PC-3 (cell line): ENCODE data around the gene TMC2.

Experiments used
- CTCF ChIP-seq: fragments of 300-600 bp; sonication (generic); conservative IDR thresholded peaks from 2 replicates; pipeline ENCODE4 v1.5.1; 2017; ENCODE audit warnings: antibody characterized with exemption, low read depth, mild to moderate bottlenecking, low read length
- EZH2 ChIP-seq: fragments of 300-600 bp; sonication (generic); IDR thresholded peaks from one replicate; pipeline ENCODE4 v1.6.1; 2017; ENCODE audit warnings: antibody characterized with exemption, mild to moderate bottlenecking, low read length; ENCODE audit not compliant: unreplicated experiment
- EZH2phosphoT487 ChIP-seq: fragments of 300-600 bp; sonication (generic); IDR thresholded peaks from 2 replicates; pipeline ENCODE4 v1.6.1; 2018; ENCODE audit warnings: mild to moderate bottlenecking, antibody characterized with exemption, low read length, borderline replicate concordance

- no peak for TF ChIP-seq EZH2
- TF ChIP-seq CTCF: no peak
- no peak for TF ChIP-seq EZH2phosphoT487
These were observed 57.4 kb downstream of the TMC2 start for GRCh38 chr20:2593756-2594155.
